ENCODE data around the gene E2F4.

DNA sequence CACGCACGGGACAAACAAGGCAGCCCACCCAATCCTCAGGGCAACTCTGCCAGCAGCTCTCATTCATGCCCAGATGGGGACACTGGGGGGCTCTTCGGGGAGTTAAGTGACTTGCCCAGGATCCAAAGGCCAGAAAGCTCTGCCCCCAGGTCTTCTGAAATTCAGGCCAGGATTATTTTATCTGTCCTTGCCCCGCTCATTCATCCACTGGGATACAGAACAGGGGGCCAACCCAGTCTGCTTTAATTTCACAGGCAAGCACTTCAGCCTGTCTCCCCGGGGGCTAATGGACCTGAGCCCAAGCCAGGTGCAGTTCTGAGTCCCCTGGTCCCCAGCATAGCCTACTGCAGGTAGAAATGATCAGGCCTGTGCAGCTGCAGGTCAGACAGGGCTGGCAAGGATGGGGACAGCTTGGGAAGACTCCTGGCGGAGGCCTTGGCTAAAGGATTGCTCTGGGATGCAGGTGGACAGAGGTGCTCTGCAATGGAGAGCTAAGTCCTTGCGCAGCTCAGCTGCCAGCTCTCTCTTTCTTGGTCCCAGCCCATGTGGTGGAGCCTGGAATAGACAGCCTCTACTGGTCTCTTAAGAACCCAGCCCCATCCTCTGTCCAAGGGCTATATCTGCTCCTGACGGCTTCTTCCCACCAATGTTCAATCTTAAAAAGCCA, 40.4 kb upstream of the E2F4 start:
- TF ChIP-seq, protein P1, sequence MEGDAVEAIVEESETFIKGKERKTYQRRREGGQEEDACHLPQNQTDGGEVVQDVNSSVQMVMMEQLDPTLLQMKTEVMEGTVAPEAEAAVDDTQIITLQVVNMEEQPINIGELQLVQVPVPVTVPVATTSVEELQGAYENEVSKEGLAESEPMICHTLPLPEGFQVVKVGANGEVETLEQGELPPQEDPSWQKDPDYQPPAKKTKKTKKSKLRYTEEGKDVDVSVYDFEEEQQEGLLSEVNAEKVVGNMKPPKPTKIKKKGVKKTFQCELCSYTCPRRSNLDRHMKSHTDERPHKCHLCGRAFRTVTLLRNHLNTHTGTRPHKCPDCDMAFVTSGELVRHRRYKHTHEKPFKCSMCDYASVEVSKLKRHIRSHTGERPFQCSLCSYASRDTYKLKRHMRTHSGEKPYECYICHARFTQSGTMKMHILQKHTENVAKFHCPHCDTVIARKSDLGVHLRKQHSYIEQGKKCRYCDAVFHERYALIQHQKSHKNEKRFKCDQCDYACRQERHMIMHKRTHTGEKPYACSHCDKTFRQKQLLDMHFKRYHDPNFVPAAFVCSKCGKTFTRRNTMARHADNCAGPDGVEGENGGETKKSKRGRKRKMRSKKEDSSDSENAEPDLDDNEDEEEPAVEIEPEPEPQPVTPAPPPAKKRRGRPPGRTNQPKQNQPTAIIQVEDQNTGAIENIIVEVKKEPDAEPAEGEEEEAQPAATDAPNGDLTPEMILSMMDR (conservative IDR thresholded peaks at IDR 0.05 in 1 of 2, IDR thresholded peaks at IDR 0.05 in 1 of 2; ENCODE audit: low read depth in 1 of 2, low read length in 2 of 2) = no peak
- no peak for TF ChIP-seq EZH2 (IDR thresholded peaks at IDR 0.05; ENCODE audit: low read length, missing control alignments)
